Body of pancreas (tissue), 4 donors: ENCODE data around the gene SAP30L. TPM values are rescaled to one million over a fixed set of nuclear protein-coding genes. Genes with fewer than 3 reads are reported as not detected.

Experiments used
- ATAC-seq: fragments of 150-250 bp; one replicate; pipeline ENCODE4 v1.9.1; 2016
- DNase-seq, 4 donors: peaks; one replicate each; pipeline ENCODE4 v3.0.0-alpha.2; 2019
- H3K27ac ChIP-seq, 4 donors: fragments of 200-600 bp; sonication (generic); 1 replicate in 3 of 4; 2 replicates in 1 of 4; pipeline versions ENCODE4 v1.5.1 to v1.6.1; 2016 to 2019; ENCODE audit warnings: mild to moderate bottlenecking in 1 of 4, mixed read lengths in 1 of 4, moderate library complexity in 1 of 4
- H3K27me3 ChIP-seq, 2 donors: fragments of 200-600 bp; sonication (generic); one replicate each; pipeline ENCODE4 v1.6.0; 2016; ENCODE audit warnings: mild to moderate bottlenecking in 1 of 2
- H3K36me3 ChIP-seq, 2 donors: fragments of 200-600 bp; sonication (generic); replicated peaks in 1 of 2; 2 replicates each; pipeline ENCODE4 v1.5.1; 2016; ENCODE audit warnings: low read depth in 2 of 2; ENCODE audit not compliant: insufficient read depth in 1 of 2
- H3K4me1 ChIP-seq: fragments of 200-600 bp; sonication (generic); one replicate; pipeline ENCODE4 v1.6.0; 2016
- H3K4me3 ChIP-seq, 2 donors: fragments of 200-600 bp; sonication (generic); 1 replicate in 1 of 2; 2 replicates in 1 of 2; pipeline ENCODE4 v1.5.1; 2016 to 2019
- H3K9me3 ChIP-seq, 3 donors: fragments of 200-600 bp; sonication (generic); 1 replicate in 2 of 3; 2 replicates in 1 of 3; pipeline ENCODE4 v1.5.1; 2016
- POLR2A ChIP-seq, 3 donors: fragments of 450-650 bp; IDR thresholded peaks; one replicate each; pipeline ENCODE4 v1.6.1; 2016; ENCODE audit warnings: antibody characterized with exemption in 3 of 3, mild to moderate bottlenecking in 2 of 3
- WGBS, 2 donors: methylation state at CpG; one replicate each; pipeline ENCODE4 v1.1.5; 2017; 5-methylcytosine and 5-hydroxymethylcytosine counted together
- intact Hi-C: fragments of 100-400 bp; cut with DNase I; formaldehyde crosslinking; loops from one replicate; pipeline ENCODE4 v1.15.1; 2023
- total RNA-seq, 2 donors: library from RNA; depleted of rRNA; stranded (reverse); fragments of >200 nt; gene quantifications; one replicate each; pipeline ENCODE4 v1.1.0, GENCODE V29; 2016
- TF ChIP-seq, protein P1 (sequence below), 7 experiments: fragments of 450-650 bp in 4 of 7; fragments of 200-600 bp in 3 of 7; sonication (generic) in 3 of 7; IDR thresholded peaks; one replicate each; pipeline ENCODE4 v1.5.1; 2016 to 2019; ENCODE audit warnings: antibody characterized with exemption in 7 of 7

SAP30L gene
- total RNA-seq, 2 donors from 2014 or later, result 11.7 to 15.5 TPM

DNA sequence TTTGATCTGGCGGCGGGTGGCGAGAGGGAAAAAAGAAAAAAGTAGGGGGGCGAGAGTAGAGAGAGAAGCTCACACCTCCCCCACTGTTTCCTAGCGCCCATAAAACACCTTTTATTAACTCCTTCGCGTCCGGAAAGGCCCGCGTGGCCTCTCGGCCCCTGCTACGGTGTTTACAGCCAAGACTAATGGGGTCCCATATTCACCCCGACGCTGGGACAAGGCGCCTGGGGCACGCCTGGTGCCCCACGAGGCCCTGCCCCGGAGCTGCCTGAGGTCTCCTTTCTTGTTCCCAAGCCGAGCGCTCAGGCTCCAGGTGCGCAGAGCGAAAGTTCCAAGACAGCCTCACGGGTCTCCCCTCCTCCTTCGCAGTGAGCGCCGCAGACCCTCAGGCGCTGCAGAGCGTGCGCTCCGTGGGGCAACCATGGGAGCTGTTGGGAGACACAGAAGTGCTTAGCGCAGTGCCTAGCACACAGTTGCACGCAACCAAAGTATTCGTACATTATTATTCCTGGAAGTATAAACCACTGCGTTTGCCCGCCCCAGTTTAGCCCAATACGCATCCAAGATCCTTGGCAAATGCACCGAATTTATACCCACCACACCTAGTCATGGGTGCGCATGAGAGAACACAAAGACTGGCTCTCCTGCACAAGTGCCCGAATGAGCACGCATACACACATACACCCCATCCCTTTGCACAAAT lies 27.9 kb downstream of the SAP30L start:
- no peak overlapping the region for H3K4me3 ChIP-seq
- H3K9me3 ChIP-seq, result no peaks in the 10 kb centered on the region
- no peak overlapping the region for H3K27ac ChIP-seq
- H3K4me1 ChIP-seq, result peaks cover 51% of the 10 kb centered on the region
- peaks cover 0 to 56% of the 10 kb centered on the region in 2 donors for H3K27me3 ChIP-seq
- 9 to 25% methylated on average over 18 to 40 of the region's 40 CpGs for WGBS, 2 donors
- TF ChIP-seq POLR2A (IDR thresholded peaks at IDR 0.05), result no peak
- TF ChIP-seq, protein P1, sequence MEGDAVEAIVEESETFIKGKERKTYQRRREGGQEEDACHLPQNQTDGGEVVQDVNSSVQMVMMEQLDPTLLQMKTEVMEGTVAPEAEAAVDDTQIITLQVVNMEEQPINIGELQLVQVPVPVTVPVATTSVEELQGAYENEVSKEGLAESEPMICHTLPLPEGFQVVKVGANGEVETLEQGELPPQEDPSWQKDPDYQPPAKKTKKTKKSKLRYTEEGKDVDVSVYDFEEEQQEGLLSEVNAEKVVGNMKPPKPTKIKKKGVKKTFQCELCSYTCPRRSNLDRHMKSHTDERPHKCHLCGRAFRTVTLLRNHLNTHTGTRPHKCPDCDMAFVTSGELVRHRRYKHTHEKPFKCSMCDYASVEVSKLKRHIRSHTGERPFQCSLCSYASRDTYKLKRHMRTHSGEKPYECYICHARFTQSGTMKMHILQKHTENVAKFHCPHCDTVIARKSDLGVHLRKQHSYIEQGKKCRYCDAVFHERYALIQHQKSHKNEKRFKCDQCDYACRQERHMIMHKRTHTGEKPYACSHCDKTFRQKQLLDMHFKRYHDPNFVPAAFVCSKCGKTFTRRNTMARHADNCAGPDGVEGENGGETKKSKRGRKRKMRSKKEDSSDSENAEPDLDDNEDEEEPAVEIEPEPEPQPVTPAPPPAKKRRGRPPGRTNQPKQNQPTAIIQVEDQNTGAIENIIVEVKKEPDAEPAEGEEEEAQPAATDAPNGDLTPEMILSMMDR (IDR thresholded peaks at IDR 0.05), result no peak
- ATAC-seq (no peak), DNase-seq (no peak)
- intact Hi-C loops, result no loop called here
- no peaks in the 10 kb centered on the region for H3K36me3 ChIP-seq

DNA sequence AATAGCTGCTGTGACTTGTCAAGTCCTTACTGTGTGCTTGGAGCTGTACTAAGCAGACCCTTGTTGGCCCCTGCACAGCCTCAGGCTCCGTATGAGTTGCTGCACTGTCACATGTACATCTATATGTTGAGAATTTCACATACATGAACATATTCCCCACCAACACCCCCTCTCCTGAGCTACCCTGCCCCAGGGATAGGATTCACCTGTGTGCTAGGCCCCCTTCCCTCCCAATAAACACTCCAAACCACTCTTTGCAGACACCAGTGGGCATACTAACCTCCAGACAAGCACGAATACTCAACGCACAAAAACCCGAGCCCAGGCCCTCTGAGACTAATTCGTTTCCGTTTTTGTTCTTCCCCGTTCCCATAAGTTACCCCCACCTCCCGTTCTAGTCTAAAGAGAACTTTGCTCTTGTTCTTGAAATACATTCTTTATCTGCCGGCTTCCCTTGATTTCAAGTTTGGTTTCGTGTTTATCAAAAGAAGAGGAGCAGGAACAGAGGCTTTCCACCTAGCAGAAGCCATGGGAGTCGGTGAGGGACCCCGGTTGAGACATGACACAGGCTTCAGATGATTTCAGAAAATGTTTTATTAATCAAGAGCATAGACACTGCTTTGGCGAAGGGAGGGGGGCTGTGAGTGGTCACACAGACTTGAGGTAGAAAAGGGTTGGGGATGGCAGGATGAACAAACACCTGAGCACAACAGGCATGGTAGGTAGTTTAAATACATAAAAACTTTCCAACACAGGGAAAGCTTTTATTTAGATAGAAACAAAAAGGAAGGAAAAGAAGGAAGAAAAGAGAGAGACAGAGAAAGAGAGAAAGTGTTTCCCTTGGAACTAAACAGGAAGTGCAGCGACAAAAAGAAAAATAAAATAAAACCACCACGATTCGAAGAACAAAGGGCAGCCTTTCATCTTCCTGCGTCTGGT lies 28.9 kb downstream of the SAP30L start:
- ATAC-seq (no peak), DNase-seq (no peak)
- Histone ChIP-seq H3K27ac (no peak overlapping the region), H3K27me3 (peaks cover 0 to 64% of the 10 kb centered on the region in 2 donors), H3K9me3 (no peaks in the 10 kb centered on the region), H3K4me1 (peaks cover 61% of the 10 kb centered on the region), H3K36me3 (no peaks in the 10 kb centered on the region), H3K4me3 (no peak overlapping the region)
- WGBS, 2 donors, result 17 to 28% methylated on average over 17 of the region's 17 CpGs
- TF ChIP-seq POLR2A (IDR thresholded peaks at IDR 0.05), result no peak
- TF ChIP-seq, protein P1 (IDR thresholded peaks at IDR 0.05), result no peak
- intact Hi-C loops, result no loop called here

DNA sequence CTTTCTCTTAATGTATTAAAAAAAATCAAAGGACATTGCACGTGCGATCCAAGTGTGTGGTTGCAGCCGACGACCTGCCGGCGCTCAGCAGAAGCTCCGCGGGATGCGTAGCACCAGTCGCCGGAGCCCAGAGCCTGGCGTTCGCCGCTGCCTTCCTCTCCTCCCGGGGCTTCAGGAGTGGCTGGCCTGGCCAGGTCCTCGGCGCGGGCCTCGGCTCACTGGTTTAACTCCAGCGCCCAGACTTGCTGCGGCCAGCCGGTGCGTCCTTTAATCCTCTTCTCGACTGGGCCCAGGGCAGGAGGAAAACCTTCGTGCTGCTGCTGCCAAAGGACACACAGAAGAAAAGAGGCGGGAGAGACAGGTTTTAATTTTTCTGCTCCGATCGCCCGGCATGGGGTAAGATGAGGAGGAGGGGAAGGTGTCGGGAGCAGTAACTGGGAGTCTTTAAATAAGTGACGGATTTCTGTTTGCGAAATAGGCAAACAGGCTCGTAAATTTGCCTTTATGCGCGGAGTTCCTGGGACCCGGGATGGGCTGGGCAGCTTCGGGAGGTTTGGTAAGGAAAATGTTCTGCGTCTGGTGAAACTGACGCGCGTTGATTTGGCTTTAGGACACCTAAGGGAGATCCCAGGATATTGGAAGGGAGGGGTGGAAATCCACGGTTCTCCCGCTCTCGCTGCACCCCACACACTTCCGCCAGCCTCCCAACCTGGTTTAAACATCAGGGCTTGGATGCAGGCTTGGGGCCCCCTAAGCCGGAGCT lies 30.0 kb downstream of the SAP30L start:
- Histone ChIP-seq H3K36me3 (no peaks in the 10 kb centered on the region), H3K27ac (no peak overlapping the region), H3K4me1 (peaks cover 62% of the 10 kb centered on the region), H3K9me3 (no peaks in the 10 kb centered on the region), H3K4me3 (no peak overlapping the region), H3K27me3 (peaks cover 0 to 74% of the 10 kb centered on the region in 2 donors)
- intact Hi-C loops, result no loop called here
- DNase-seq (no peak), ATAC-seq (no peak)
- 6 to 11% methylated on average over 31 to 46 of the region's 46 CpGs for WGBS, 2 donors
- TF ChIP-seq POLR2A (IDR thresholded peaks at IDR 0.05), result no peak
- TF ChIP-seq, protein P1 (IDR thresholded peaks at IDR 0.05), result no peak

GRCh38 chr5:154476354-154477205 lies 30.8 kb downstream of the SAP30L start:
- Histone ChIP-seq H3K27ac (no peak overlapping the region), H3K36me3 (no peaks in the 10 kb centered on the region), H3K4me3 (no peak overlapping the region), H3K4me1 (peaks cover 62% of the 10 kb centered on the region), H3K27me3 (peaks cover 0 to 82% of the 10 kb centered on the region in 2 donors), H3K9me3 (no peaks in the 10 kb centered on the region)
- ATAC-seq, result no peak
- intact Hi-C loops, result no loop called here
- DNase-seq, result no peak
- TF ChIP-seq, protein P1 (IDR thresholded peaks at IDR 0.05), result no peak
- TF ChIP-seq POLR2A (IDR thresholded peaks at IDR 0.05), result no peak
- WGBS, 2 donors, result 5 to 10% methylated on average over 19 to 38 of the region's 38 CpGs
